ENCODE results near the gene IGFL1. TPM values are rescaled to one million over a fixed set of nuclear protein-coding genes. Genes with fewer than 3 reads are reported as not detected.
"Not testable (repeated sequence)": the region's sequence is repeated elsewhere in the genome, so short reads cannot be mapped to it uniquely, and the experiment has no call there.

Gene IGFL1
- total RNA-seq, 2 donors from 2014 or later = not detected

- Mint-ChIP-seq H3K4me1 (ENCODE audit: low read depth) (peaks cover 18% of the 10 kb centered on the region), H3K27me3 (ENCODE audit: low read depth) (peaks cover 40% of the 10 kb centered on the region), H3K36me3 (ENCODE audit: insufficient read depth in 2 of 2) (no peaks in the 10 kb centered on the region), H3K4me3 (no peak overlapping the region), H3K9me3 (no peaks in the 10 kb centered on the region), H3K27ac (no peak overlapping the region)
- DNase-seq = no peak
- ATAC-seq (replicated peaks in 1 of 2) = no peak
Observed at GRCh38 chr19:46206682-46207081, 22.9 kb upstream of the IGFL1 start.

DNA sequence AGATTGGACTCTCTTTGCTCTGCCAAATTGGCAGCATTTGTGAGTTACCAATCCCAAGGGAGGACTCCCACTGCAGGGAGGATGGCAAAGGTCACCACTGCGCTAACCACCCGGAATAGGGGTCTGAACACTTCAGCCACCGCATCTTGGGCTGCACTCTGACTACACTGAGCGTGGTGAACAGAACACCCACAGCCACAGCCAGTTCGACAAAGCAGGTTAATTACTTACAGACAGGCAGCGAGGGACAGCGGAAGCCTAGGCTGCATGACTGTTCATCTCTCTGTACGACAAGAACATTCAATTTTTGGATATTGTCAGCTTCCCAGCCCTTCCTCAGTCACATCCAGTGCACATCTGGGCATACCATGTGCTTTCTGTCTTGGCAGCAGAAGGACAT, 21.7 kb upstream of the IGFL1 start:
- H3K36me3 Mint-ChIP-seq (ENCODE audit: insufficient read depth in 2 of 2); ATAC-seq (replicated peaks in 1 of 2); DNase-seq; H3K27ac Mint-ChIP-seq; H3K9me3 Mint-ChIP-seq; H3K4me3 Mint-ChIP-seq: not testable (repeated sequence)
- peaks cover 36% of the 10 kb centered on the region for H3K27me3 Mint-ChIP-seq (ENCODE audit: low read depth)
- peaks cover 18% of the 10 kb centered on the region for H3K4me1 Mint-ChIP-seq (ENCODE audit: low read depth)

GRCh38 chr19:46209051-46209450, 20.5 kb upstream of the IGFL1 start:
- ATAC-seq (replicated peaks in 1 of 2) (peak in 1 of 2 donors; percentile 65), DNase-seq (no peak)
- H3K27ac Mint-ChIP-seq = no peak overlapping the region
- H3K27me3 Mint-ChIP-seq (ENCODE audit: low read depth) = peaks cover 42% of the 10 kb centered on the region
- H3K4me1 Mint-ChIP-seq (ENCODE audit: low read depth) = peaks cover 18% of the 10 kb centered on the region
- no peaks in the 10 kb centered on the region for H3K36me3 Mint-ChIP-seq (ENCODE audit: insufficient read depth in 2 of 2)
- H3K9me3 Mint-ChIP-seq = no peaks in the 10 kb centered on the region
- H3K4me3 Mint-ChIP-seq = peak overlapping the region in 1 of 2 donors; percentile 11

GRCh38 chr19:46209472-46209871, 20.1 kb upstream of the IGFL1 start:
- peak overlapping the region in 1 of 2 donors; percentile 20 for H3K4me3 Mint-ChIP-seq
- peaks cover 42% of the 10 kb centered on the region for H3K27me3 Mint-ChIP-seq (ENCODE audit: low read depth)
- no peaks in the 10 kb centered on the region for H3K9me3 Mint-ChIP-seq
- H3K27ac Mint-ChIP-seq = no peak overlapping the region
- no peaks in the 10 kb centered on the region for H3K36me3 Mint-ChIP-seq (ENCODE audit: insufficient read depth in 2 of 2)
- ATAC-seq (replicated peaks in 1 of 2) (no peak), DNase-seq (no peak)
- H3K4me1 Mint-ChIP-seq (ENCODE audit: low read depth) = peaks cover 18% of the 10 kb centered on the region

GRCh38 chr19:46210669-46211068, 18.9 kb upstream of the IGFL1 start:
- H3K27ac Mint-ChIP-seq = no peak overlapping the region
- ATAC-seq (replicated peaks in 1 of 2) (no peak), DNase-seq (no peak)
- no peak overlapping the region for H3K4me3 Mint-ChIP-seq
- peaks cover 18% of the 10 kb centered on the region for H3K4me1 Mint-ChIP-seq (ENCODE audit: low read depth)
- no peaks in the 10 kb centered on the region for H3K36me3 Mint-ChIP-seq (ENCODE audit: insufficient read depth in 2 of 2)
- H3K27me3 Mint-ChIP-seq (ENCODE audit: low read depth) = peaks cover 42% of the 10 kb centered on the region
- no peaks in the 10 kb centered on the region for H3K9me3 Mint-ChIP-seq

DNA sequence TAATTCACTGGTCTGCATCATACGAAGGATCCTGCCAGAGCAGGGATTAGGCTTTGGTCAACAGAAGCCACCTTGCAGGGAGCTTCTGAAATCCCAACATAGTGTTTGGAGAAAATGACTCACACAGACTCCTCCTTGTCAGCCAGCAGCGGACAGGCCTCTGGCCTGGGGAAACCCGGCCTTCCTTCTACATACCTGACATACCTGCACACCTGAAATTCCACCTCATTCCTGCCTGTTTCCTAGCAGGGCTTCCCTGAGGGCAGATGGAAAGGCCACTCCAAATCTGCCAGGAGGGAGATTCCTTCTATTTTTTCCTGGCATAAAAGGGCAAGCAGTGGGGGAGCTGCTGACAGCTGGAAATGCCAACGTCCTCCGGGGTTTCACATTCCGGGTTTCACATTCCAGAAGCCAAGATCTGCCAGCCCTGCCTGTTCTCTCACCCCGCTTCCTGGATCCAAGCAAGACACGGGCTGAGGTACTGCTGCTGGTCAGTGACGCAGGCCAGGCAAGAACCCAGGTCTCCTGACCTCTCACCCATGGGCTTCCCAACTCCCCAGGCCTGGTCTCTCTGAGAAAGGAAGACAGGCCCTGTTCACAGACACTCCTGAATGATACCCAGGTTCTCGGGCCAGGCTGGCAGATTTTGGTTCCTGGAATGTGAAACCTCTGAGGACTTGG, 18.2 kb upstream of the IGFL1 start:
- H3K27ac Mint-ChIP-seq = no peak overlapping the region
- no peak overlapping the region for H3K4me3 Mint-ChIP-seq
- peaks cover 18% of the 10 kb centered on the region for H3K4me1 Mint-ChIP-seq (ENCODE audit: low read depth)
- H3K9me3 Mint-ChIP-seq = no peaks in the 10 kb centered on the region
- H3K27me3 Mint-ChIP-seq (ENCODE audit: low read depth) = peaks cover 48% of the 10 kb centered on the region
- ATAC-seq (replicated peaks in 1 of 2) (no peak), DNase-seq (no peak)
- H3K36me3 Mint-ChIP-seq (ENCODE audit: insufficient read depth in 2 of 2) = no peaks in the 10 kb centered on the region

- H3K27ac Mint-ChIP-seq; DNase-seq; H3K9me3 Mint-ChIP-seq; H3K4me3 Mint-ChIP-seq; ATAC-seq (replicated peaks in 1 of 2); H3K36me3 Mint-ChIP-seq (ENCODE audit: insufficient read depth in 2 of 2): not testable (repeated sequence)
- Mint-ChIP-seq H3K27me3 (ENCODE audit: low read depth) (peaks cover 58% of the 10 kb centered on the region), H3K4me1 (ENCODE audit: low read depth) (peaks cover 18% of the 10 kb centered on the region)
Observed at GRCh38 chr19:46212592-46212991, 16.9 kb upstream of the IGFL1 start.

GRCh38 chr19:46213156-46213555, 16.4 kb upstream of the IGFL1 start:
- no peaks in the 10 kb centered on the region for H3K36me3 Mint-ChIP-seq (ENCODE audit: insufficient read depth in 2 of 2)
- no peak overlapping the region for H3K4me3 Mint-ChIP-seq
- H3K27me3 Mint-ChIP-seq (ENCODE audit: low read depth) = peaks cover 60% of the 10 kb centered on the region
- DNase-seq (no peak), ATAC-seq (replicated peaks in 1 of 2) (no peak)
- no peaks in the 10 kb centered on the region for H3K9me3 Mint-ChIP-seq
- H3K4me1 Mint-ChIP-seq (ENCODE audit: low read depth) = peaks cover 18% of the 10 kb centered on the region
- H3K27ac Mint-ChIP-seq = no peak overlapping the region

DNA sequence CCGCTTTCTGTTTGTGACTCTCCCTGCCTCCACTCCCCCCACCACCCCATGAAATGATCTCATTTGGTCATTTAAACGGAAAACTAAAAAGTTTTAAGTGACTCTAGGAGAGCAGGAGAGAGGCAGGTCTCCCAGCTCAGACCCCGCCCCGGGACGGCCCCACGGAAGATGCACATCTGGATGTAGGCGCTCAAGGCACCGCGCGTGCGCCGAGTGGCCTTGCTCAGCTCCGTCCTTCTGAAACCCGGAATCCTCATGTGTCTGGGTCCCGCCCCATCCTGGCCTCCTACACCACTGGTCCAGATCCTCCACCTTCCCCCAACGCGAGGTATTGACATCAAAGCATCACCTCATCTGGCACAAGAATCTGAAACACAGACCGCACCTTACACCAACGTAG, 15.7 kb upstream of the IGFL1 start:
- DNase-seq = no peak
- H3K4me3 Mint-ChIP-seq = no peak overlapping the region
- H3K4me1 Mint-ChIP-seq (ENCODE audit: low read depth) = peaks cover 13% of the 10 kb centered on the region
- H3K27ac Mint-ChIP-seq = no peak overlapping the region
- H3K36me3 Mint-ChIP-seq (ENCODE audit: insufficient read depth in 2 of 2) = no peaks in the 10 kb centered on the region
- ATAC-seq (replicated peaks in 1 of 2) = no peak
- H3K27me3 Mint-ChIP-seq (ENCODE audit: low read depth) = peaks cover 57% of the 10 kb centered on the region
- no peaks in the 10 kb centered on the region for H3K9me3 Mint-ChIP-seq

DNA sequence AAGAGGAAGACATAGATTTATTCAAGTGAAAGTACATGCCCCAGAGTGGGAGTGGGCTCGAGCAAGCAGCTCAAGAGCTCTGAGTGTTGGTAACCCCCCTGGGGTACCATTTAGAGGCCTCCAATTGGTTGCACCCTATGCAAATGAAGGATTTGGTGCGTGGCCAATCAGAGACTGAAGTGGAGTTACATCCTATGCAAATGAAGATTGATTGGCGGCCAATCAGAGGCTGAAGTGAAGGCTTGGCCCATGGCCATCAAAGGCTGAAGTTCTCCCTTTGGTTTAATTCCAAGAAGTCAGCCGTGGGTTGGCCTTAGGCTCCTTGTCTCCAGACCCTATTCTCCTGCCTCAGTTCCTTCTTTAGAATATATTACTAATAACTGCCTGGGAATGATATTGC, 12.9 kb upstream of the IGFL1 start:
- Mint-ChIP-seq H3K27ac (no peak overlapping the region), H3K36me3 (ENCODE audit: insufficient read depth in 2 of 2) (no peaks in the 10 kb centered on the region), H3K4me1 (ENCODE audit: low read depth) (no peaks in the 10 kb centered on the region), H3K27me3 (ENCODE audit: low read depth) (peaks cover 67% of the 10 kb centered on the region), H3K9me3 (no peaks in the 10 kb centered on the region), H3K4me3 (no peak overlapping the region)
- ATAC-seq (replicated peaks in 1 of 2) = no peak
- no peak for DNase-seq

- DNase-seq (no peak), ATAC-seq (replicated peaks in 1 of 2) (no peak)
- H3K9me3 Mint-ChIP-seq = no peaks in the 10 kb centered on the region
- no peak overlapping the region for H3K4me3 Mint-ChIP-seq
- H3K27ac Mint-ChIP-seq = no peak overlapping the region
- H3K27me3 Mint-ChIP-seq (ENCODE audit: low read depth) = peaks cover 69% of the 10 kb centered on the region
- no peaks in the 10 kb centered on the region for H3K36me3 Mint-ChIP-seq (ENCODE audit: insufficient read depth in 2 of 2)
- H3K4me1 Mint-ChIP-seq (ENCODE audit: low read depth) = no peaks in the 10 kb centered on the region
Observed at GRCh38 chr19:46217476-46217875, 12.1 kb upstream of the IGFL1 start.

DNA sequence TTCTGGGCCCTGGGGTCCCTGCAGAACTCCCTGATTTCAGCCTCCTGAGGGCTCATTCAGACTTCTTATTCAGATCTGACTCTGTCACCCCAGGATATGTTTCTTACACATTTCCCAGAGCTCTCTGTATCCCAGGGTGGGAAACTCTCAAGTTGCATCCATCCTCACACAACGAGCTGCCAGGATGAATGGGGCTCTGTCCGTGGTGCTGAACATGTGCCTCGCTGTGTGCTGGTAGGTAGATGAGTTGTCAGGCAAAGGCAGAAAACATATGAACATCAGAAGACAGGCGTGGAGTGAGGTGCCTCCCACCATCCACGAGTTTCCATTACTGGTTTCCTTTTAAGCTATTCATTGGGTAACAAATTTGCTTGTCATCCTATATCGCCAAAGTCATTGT, 11.4 kb upstream of the IGFL1 start:
- H3K4me1 Mint-ChIP-seq (ENCODE audit: low read depth) = no peaks in the 10 kb centered on the region

GRCh38 chr19:46220038-46220615, 9.4 kb upstream of the IGFL1 start:
- Mint-ChIP-seq H3K9me3 (no peaks in the 10 kb centered on the region), H3K4me1 (ENCODE audit: low read depth) (no peaks in the 10 kb centered on the region), H3K36me3 (ENCODE audit: insufficient read depth in 2 of 2) (no peaks in the 10 kb centered on the region), H3K27ac (no peak overlapping the region), H3K27me3 (ENCODE audit: low read depth) (peaks cover 77% of the 10 kb centered on the region), H3K4me3 (no peak overlapping the region)
- no peak for DNase-seq
- no peak for ATAC-seq (replicated peaks in 1 of 2)

More for the DNA sequence above, 11.4 kb upstream of the IGFL1 start:
- Mint-ChIP-seq H3K9me3 (no peaks in the 10 kb centered on the region), H3K36me3 (ENCODE audit: insufficient read depth in 2 of 2) (no peaks in the 10 kb centered on the region), H3K4me3 (no peak overlapping the region), H3K27ac (no peak overlapping the region), H3K27me3 (ENCODE audit: low read depth) (peaks cover 68% of the 10 kb centered on the region)
- DNase-seq (peak; percentile 21), ATAC-seq (replicated peaks in 1 of 2) (no peak)

- Mint-ChIP-seq H3K4me1 (ENCODE audit: low read depth) (no peaks in the 10 kb centered on the region), H3K27me3 (ENCODE audit: low read depth) (peaks cover 83% of the 10 kb centered on the region), H3K27ac (no peak overlapping the region), H3K4me3 (no peak overlapping the region), H3K36me3 (ENCODE audit: insufficient read depth in 2 of 2) (no peaks in the 10 kb centered on the region), H3K9me3 (no peaks in the 10 kb centered on the region)
- DNase-seq (no peak), ATAC-seq (replicated peaks in 1 of 2) (no peak)
Observed at GRCh38 chr19:46221152-46221551, 8.4 kb upstream of the IGFL1 start.

Measured in activated T-cell treated with anti-CD3 and anti-CD28 coated beads, Interleukin-2, amount 50 U/mL, for 72 hours (primary cell).